Endothelial cell (in vitro differentiated cells): ENCODE measurements around the gene TAB3. TPM values are rescaled to one million over a fixed set of nuclear protein-coding genes. Genes with fewer than 3 reads are reported as not detected.

ENCODE experiments used
- DNase-seq: peaks from one replicate; pipeline ENCODE4 v3.0.0; 2021; ENCODE audit warnings: low spot score
- H3K27ac Mint-ChIP-seq: one replicate; pipeline ENCODE4 v1.8.0; 2021; ENCODE audit warnings: mixed read lengths, inconsistent platforms; ENCODE audit not compliant: unreplicated experiment
- H3K27me3 Mint-ChIP-seq: one replicate; pipeline ENCODE4 v1.8.0; 2021; ENCODE audit warnings: mild to moderate bottlenecking, moderate library complexity, mixed read lengths, inconsistent platforms; ENCODE audit not compliant: unreplicated experiment
- H3K36me3 Mint-ChIP-seq: one replicate; pipeline ENCODE4 v1.8.0; 2021; ENCODE audit warnings: mild to moderate bottlenecking, low read depth, mixed read lengths, inconsistent platforms; ENCODE audit not compliant: unreplicated experiment
- H3K4me1 Mint-ChIP-seq: one replicate; pipeline ENCODE4 v1.8.0; 2021; ENCODE audit warnings: mild to moderate bottlenecking, mixed read lengths, inconsistent platforms; ENCODE audit not compliant: unreplicated experiment
- H3K4me3 Mint-ChIP-seq: one replicate; pipeline ENCODE4 v1.8.0; 2021; ENCODE audit warnings: mild to moderate bottlenecking, mixed read lengths, inconsistent platforms; ENCODE audit not compliant: unreplicated experiment
- H3K9me3 Mint-ChIP-seq: one replicate; pipeline ENCODE4 v1.8.0; 2021; ENCODE audit warnings: mixed read lengths, inconsistent platforms; ENCODE audit not compliant: unreplicated experiment
- CTCF ChIP-seq: fragments of 200-600 bp; sonication (generic); IDR thresholded peaks from one replicate; pipeline ENCODE4 v1.5.0; 2021; ENCODE audit warnings: antibody characterized with exemption; ENCODE audit not compliant: unreplicated experiment
- total RNA-seq: library from RNA; stranded (reverse); fragmentation: NEBNext Ultra II Directional; extraction: Animal tissue kit (Norgen Biotek cat#: 25700); gene quantifications from one replicate; pipeline ENCODE4 v1.2.1, GENCODE V29; 2021; ENCODE audit not compliant: unreplicated experiment

Gene TAB3
- total RNA-seq, 1 donor from 2014 or later = 23.8 TPM

DNA sequence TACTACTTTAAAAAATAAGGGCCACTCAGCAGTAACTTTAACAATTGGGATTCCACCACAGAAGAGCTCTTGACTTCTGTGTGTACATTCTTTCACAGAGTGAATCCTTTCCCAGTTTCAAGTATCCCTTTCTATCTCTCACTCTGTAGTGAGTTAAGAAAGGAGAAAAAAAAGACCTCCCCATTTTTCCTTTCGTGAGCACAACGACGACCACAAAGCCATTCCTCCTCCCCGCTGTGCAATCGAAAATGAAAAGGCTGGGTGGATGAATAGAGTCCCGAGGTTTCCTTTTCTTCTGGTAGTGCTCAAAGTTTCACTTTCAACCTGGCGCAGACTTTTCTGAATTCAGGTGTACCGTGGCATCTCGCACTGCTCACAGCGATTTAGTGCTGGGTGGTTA, 58.0 kb downstream of the TAB3 start:
- Mint-ChIP-seq H3K36me3 (peaks cover 11% of the 10 kb centered on the region), H3K27me3 (no peaks in the 10 kb centered on the region), H3K4me1 (no peaks in the 10 kb centered on the region), H3K9me3 (no peaks in the 10 kb centered on the region), H3K27ac (no peak overlapping the region), H3K4me3 (no peak overlapping the region)
- no peak for DNase-seq
- no peak for TF ChIP-seq CTCF

GRCh38 chrX:30830326-30830943, 58.6 kb downstream of the TAB3 start:
- Mint-ChIP-seq H3K4me3 (no peak overlapping the region), H3K27ac (no peak overlapping the region), H3K4me1 (no peaks in the 10 kb centered on the region), H3K27me3 (no peaks in the 10 kb centered on the region), H3K36me3 (peaks cover 7% of the 10 kb centered on the region), H3K9me3 (no peaks in the 10 kb centered on the region)
- no peak for DNase-seq
- no peak for TF ChIP-seq CTCF

DNA sequence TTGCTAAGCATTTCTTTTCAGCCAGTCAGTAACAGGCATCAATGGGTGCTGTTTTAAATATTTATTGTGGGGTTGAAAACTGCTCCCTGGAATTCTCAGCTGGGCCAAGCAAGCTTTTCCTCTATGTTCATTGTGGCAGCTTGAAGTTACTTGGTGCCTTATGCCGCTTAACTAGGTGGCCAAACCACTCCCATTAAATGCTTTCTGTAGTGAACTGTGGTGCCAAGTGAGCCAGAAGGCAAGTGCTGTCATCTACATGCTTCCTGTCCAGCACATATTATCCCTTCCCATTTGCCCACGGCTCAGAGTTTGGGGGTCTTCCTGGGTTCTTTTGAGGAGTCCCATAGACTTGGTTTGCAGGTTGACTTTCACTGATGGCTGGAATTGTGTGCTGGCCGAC, 64.8 kb downstream of the TAB3 start:
- no peak for DNase-seq
- Mint-ChIP-seq H3K27me3 (no peaks in the 10 kb centered on the region), H3K9me3 (no peaks in the 10 kb centered on the region), H3K4me3 (no peak overlapping the region), H3K27ac (no peak overlapping the region), H3K36me3 (no peaks in the 10 kb centered on the region), H3K4me1 (peaks cover 2% of the 10 kb centered on the region)
- no peak for TF ChIP-seq CTCF

GRCh38 chrX:30822764-30823163, 66.3 kb downstream of the TAB3 start:
- Mint-ChIP-seq H3K36me3 (no peaks in the 10 kb centered on the region), H3K4me3 (no peak overlapping the region), H3K27me3 (no peaks in the 10 kb centered on the region), H3K9me3 (no peaks in the 10 kb centered on the region), H3K27ac (no peak overlapping the region), H3K4me1 (peaks cover 2% of the 10 kb centered on the region)
- no peak for TF ChIP-seq CTCF
- no peak for DNase-seq

DNA sequence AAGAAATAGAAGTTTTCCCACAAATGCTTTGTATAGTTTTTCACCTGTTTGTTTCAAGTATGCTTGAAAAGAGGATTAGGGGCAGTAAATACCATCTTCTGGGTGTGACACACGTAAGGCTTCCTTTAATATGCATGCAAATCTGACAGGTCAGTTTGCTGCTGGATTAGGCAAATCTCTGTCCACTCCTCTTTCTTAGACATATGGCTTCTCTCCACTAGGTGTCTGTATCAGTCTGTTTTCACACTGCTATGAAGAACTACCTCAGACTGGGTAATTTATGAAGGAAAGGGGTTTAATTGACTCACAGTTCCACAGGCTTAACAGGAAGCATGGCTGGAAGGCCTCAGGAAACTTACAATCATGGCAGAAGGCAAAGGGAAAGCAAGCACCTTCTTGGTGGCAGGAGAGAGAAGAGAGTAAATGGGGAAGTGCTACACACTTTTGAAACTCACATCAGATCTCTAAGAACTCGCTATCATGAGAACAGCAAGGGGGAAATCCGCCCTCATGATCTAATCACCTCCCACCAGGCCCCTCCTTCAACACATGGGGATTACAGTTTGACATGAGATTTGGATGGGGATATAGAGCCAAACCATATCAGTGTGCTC, 66.9 kb downstream of the TAB3 start:
- no peak overlapping the region for H3K4me3 Mint-ChIP-seq
- H3K27ac Mint-ChIP-seq = no peak overlapping the region
- H3K36me3 Mint-ChIP-seq = no peaks in the 10 kb centered on the region
- H3K9me3 Mint-ChIP-seq = no peaks in the 10 kb centered on the region
- no peaks in the 10 kb centered on the region for H3K27me3 Mint-ChIP-seq
- no peak for DNase-seq
- H3K4me1 Mint-ChIP-seq = peaks cover 2% of the 10 kb centered on the region
- no peak for TF ChIP-seq CTCF
